GM18858 (cell line): ENCODE data around the gene TWIST2.

ENCODE experiments used
- ATAC-seq: cut with Tn5 transposase; IDR thresholded peaks from one replicate; pipeline ENCODE4 v1.9.1; 2021; ENCODE audit not compliant: unreplicated experiment

Gene TWIST2

DNA sequence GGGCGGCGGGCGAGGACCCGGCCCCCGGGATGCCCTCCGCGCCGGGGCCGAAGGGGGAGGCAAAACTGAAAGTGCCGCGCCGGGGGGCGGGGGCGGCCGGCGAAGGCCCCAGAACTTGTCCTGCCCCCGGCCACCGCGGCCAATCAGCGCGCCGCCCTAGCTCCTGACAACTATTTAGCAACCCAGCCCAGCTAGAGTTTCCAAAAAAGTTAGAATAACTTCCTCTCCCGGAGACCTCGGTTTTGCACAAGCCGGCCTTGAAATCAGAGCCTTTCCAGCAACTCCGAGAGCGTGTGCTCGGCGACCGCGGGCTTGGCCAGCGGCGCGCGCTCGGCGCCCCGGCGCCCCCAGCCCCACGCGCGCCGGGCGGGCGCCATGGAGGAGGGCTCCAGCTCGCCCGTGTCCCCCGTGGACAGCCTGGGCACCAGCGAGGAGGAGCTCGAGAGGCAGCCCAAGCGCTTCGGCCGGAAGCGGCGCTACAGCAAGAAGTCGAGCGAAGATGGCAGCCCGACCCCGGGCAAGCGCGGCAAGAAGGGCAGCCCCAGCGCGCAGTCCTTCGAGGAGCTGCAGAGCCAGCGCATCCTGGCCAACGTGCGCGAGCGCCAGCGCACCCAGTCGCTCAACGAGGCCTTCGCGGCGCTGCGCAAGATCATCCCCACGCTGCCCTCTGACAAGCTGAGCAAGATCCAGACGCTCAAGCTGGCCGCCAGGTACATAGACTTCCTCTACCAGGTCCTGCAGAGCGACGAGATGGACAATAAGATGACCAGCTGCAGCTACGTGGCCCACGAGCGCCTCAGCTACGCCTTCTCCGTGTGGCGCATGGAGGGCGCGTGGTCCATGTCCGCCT, at the start of gene TWIST2:
TSS of gene TWIST2 (plus strand) at position 245 of the 850 bp plus-strand sequence. CDS start at position 376, 131 bp downstream.
- no peak for ATAC-seq

DNA sequence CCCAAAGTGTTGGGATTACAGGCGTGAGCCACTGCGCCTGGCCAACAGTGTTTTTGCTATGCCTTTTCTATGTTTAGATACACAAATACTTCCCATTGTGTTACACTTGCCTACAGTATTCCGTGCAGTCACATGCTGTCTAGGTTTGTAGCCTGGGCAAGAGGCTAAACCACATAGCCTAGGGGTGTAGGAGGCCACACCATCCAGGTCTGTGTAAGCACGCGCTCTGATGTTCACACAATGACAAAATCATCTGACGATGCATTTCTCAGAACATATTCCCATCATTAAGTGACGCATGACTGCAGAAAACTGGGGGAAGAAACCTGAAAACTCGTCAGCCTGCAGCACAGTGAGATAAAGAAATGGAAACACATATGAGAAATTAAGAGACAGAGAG, 46.1 kb upstream of the TWIST2 start:
- no peak for ATAC-seq

DNA sequence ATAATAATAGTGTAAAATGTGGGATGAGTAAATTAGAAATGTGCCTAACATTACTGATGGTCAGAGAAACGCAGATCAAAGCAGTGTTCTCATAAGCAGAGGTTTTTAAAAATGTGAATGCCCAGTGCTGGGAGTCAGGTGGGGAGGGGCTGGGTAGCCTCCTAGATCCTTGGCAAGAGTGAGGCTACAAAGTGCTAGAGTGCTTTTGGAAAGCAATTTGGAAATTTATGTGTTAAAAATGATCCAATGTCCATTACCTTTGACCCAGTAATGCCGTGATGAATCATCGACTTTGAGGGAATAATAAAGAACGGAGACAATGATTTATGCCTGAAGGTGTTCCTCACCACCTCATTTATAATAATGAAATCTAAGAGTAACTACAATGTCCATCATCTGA, 44.9 kb upstream of the TWIST2 start:
- ATAC-seq: no peak

DNA sequence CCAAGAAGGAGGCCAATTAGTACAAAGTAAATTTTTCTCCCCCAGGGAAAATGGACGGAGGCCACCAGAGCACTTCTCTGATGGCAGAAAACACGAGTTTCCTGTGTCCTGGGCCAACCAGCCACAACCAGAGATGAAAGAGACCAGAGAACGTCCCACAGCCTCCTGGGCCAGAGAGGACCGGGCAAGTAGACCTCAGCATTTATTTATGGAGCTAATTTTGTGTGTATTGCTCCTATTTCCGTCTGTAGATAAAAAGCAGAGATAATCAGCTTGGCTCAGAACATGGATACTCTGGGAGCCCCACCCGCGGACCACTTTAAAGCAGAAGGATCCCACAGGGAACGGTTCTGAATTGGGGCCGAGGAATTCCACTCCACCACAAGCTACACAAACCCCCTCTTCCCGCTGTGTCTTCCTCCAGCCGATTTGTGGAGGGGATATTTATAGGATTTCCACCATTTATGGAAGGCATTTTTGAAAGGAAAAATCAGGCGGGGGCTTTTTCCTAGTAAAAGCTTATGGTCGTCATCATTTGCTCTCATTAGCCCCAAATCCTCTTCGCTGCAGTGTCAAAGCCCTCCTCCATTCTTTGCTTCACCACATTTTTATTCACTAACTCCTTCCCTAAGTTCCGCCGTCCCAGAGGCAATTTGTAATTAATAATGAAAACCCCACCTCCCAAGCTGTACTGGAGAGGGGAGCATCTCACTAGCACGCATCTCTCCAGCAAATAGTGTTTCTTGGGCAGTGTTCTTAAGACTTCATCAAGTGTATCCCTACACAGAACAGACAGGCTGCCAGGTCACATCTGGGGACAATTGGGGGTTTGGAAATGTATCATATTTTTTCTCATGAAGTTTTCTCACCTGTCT, 43.7 kb upstream of the TWIST2 start:
- ATAC-seq: no peak

DNA sequence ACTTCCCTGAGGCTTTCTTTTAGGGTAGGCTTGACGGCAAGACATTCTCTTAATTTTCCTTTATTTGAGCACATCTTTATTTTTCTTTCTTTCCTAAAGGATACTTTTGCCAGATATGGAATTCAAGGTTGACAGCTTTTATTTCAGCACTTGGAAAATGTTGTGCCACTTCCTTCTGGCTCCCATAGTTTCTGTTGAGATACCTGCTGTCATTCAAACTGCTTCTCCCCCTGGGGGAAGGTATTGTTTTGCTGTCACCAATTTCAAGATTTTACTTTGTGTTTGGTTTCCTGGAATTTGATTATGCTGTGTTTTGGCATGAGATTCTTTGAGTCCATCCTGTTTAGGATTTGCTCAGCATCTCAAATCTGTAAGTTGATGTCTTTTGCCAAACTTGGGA, 39.1 kb upstream of the TWIST2 start:
- no peak for ATAC-seq

DNA sequence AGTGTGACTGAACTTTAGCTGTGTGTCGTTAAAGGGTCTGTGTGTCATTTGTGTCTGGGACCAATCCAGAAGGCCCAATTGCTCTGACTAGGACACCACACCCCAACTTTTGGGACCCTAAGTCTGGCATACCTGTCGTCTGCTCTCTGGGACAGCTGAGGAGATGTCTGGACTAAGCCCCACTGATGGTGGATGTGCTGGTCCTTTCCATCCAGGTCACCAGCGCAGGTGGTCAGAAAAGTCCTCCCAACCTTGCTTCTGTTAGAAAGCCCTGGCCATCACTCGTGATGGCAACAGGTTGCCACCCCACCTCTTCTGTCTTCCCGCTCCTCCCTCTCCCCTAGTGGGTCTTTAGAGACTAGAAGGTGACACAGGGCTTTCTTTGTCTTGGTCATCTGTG, 37.6 kb upstream of the TWIST2 start:
- no peak for ATAC-seq

DNA sequence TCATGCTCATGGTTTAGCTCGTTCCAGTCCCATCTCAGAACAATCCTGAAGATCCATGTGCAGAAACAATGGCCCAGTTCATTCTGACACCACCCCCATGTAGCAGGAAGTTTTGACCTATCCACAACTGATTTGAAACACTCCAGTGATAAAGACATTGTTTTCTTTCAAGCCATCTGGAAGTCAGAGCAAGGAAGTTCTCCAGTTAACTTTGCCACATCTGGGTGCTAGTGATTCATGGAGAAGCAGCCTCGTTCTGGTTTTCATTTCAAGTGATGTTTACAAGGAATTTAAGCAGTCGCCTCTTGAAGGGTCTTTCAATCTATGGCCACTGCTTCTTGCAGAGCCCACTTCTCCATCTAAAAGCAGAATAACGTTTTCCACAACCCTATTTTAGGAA, 36.6 kb upstream of the TWIST2 start:
- ATAC-seq: no peak

DNA sequence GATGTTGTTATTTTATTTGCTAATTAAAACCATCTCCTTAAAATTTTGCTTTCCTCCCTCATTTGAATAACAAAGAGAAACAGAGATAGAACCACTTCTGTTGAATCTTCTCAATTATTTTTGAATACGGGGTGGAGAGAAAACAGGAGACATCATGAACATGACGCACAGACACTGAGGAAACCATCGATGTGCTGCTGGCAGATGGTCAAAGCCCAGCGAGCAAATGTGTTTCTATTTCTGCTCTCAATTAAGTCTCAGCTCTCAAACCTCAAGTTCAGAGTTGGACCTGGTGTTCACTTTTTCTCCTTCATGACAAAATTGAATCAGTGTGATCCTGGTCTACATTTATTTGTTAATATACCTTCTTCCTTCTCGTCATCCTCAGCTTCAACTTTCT, 36.1 kb upstream of the TWIST2 start:
- no peak for ATAC-seq

DNA sequence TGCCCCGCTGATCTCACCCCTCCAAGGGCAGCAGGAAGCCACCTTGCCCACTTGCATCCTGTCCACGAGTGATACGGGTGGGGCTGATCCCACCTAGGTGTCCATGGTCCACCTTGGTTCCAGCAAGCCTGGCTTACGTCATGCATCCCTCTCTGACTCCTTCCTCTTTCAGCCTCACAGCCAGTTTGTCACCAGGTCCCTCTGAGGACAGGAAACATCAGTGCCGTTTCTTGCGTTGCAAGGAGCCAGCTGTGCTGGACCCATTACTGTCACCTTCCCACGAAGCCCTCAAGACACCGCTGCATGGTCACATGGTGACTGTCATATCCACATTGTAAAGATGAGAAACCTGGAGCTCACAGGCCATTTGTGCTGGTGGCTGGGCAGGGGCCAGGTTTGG, 34.8 kb upstream of the TWIST2 start:
- ATAC-seq: no peak

DNA sequence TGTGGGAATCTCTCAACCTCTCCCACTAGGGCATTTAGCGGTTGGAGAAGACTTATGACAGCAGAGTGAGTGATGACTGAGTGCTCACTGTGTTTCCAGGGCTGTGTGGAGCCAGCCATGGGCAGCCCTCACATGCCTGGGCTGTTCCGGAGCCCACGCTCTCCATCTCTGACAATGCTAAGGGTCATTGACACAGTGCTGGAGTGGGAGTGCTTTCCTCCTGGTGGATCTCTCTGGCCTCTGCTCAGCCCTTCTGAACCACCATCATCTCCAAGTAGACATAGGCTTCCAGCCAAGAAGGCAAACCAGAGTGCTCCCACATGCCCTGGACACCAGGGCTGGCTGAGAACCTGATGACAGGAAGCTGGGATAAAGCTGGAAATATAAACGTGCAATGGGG, 33.1 kb upstream of the TWIST2 start:
- no peak for ATAC-seq

DNA sequence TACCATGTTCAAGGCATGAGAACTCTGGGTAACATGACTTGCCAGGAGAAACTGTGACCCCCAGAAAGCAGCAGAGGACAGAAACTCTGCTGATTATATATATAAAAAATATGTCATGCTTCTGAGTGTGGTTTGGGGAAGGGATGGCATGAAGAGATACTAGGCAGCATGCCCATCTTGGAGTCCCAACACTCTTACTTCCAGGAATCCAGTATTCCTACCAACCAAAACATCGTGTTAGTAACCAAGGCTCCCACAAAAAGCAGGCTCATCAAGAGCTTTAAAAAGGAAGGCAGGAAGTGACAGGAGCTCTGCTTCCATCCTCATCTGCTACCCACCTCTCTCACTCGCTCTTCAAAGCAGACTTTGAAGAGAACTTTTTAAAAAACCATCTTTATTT, 31.6 kb upstream of the TWIST2 start:
- no peak for ATAC-seq

DNA sequence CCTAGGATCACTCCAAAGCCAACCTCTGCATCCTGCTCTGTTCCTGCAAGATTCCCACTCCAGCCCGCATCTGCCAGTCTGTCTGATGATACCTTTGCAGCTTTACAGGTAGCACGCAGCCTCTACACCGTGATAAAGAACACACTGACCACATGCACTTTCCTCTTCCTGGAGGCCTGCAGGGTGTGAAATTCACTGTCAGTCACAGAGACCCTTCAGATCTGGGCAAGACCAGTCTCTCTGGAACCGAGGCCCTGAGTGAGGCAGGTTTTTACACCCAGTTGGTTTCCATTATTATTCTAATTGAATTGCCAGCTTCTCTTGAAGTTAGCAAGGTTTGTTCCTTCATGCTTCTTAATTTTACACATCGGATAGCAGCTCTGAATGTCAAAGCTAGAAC, 30.5 kb upstream of the TWIST2 start:
- ATAC-seq: no peak

DNA sequence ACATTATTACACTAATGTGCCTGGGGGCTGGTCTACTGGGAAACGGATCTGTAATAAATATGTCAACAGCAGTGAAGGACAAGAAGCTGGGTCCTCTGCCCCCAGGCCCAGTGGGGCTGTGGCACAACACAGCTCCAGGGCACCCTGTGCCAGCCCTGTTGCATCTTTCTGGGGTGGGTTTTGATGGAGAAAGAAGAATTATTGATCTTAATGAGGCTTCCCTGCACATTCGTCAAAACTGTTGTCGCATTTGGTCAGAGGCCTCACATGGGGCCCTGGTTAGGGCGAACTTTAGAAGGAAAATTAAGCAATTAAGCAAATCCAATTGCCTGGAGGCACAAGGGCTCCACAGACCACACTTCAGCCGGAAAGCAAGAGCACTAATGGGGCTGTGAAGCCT, 30.0 kb upstream of the TWIST2 start:
- ATAC-seq: no peak

DNA sequence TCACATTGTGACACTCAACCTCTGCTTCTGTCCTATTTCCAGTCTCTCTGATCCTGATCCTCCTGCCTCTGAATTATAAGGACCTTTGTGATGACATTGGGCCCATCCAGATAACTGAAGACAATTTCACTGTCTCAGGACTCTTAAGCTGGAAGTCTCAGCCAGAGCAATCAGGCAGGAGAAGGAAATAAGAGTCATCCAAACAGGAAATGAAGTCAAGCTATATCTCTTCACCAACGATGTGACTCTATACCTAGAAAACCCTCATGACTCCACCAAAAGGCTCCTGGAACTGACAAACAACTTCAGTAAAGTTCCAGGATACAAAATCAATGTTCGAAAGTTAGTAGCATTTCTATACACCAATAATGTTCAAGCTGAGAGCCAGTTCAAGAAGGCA, 29.3 kb upstream of the TWIST2 start:
- no peak for ATAC-seq

DNA sequence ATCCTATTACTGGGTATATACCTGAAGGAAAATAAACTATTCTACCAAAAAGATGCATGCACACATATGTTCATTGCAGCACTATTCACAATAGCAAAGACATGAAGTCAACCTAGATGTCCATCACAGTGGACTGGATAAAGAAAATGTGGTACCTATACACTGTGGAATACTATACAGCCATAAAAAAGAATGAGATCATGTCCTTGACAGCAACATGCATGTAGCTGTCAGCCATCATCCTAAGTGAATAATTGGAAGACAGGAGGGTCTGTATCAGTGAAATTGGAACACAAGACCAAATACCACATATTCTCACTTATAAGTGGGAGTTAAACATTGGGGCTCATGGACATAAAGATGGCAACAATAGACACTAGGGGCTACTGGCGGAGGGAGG, 27.7 kb upstream of the TWIST2 start:
- no peak for ATAC-seq

DNA sequence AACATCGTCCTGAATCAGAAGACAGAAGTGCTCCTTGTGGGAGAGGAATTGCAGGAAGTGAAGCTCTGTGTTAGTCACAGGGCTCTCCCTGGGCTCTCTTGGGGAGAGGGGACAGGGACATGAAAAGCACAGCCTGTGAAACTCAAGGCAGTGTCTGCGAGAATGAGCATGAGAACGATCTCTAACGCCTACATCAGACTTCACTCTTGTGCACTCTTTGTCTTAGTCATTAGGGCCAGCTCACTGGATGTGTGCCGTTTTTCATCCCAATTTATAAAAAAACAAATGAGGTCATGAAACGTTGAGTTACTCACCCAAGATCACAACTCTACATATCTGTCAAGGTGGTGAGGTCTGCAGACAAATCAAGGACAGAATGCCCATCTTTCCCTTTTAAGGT, 27.0 kb upstream of the TWIST2 start:
- no peak for ATAC-seq

DNA sequence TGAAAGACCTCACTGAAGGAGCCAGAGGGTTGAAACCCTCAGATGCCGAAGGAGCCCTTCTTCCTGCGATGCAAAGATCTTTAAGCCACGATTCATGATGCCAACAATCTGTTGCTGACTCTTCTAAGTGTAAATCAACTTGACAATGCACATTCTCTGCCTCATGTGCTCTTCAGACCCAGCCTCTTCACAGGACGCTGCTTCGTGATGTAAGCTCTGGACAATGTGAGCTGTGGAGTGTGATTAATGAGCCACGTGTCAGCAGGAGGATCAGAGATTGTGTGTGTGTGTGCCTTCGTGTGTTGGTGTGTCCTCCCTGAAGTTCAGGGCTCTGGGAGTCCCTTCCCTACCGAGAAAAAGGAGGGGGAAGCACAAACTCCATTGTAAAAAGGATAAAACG, 26.5 kb upstream of the TWIST2 start:
- no peak for ATAC-seq

DNA sequence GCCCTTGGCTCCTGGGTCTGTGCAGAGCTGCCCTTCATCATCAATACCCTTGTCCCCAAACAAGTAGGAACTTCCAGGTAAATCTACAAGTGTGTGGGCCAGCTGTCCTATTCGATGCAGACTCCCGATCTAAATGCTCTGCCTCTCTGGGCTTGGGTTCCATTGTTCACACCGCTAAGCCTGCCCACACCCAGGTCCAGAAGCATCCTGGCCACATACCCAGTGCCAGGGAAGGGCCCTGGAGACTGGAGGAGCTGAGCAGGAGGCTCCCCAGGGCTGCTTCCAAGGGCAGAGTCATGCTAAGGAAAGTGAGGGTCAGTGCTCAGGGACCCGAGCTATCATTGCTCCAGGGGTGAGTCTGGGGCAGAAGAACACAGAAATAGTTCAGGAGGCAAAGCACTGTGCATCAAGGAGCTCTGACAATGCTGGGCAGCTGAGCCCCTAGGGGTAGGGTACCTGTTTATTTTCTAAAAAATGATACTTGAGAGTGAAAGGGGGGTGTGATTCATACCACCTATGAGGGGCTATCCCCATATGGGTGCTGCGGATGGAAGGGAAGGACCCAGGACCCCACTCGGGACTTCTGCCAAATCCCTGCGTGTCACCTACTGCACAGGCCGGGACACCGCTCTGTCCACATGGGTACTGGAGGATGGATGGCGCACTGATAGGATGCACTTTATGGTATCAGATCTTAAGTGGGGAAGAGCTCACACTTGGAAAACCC, 25.8 kb upstream of the TWIST2 start:
- no peak for ATAC-seq

DNA sequence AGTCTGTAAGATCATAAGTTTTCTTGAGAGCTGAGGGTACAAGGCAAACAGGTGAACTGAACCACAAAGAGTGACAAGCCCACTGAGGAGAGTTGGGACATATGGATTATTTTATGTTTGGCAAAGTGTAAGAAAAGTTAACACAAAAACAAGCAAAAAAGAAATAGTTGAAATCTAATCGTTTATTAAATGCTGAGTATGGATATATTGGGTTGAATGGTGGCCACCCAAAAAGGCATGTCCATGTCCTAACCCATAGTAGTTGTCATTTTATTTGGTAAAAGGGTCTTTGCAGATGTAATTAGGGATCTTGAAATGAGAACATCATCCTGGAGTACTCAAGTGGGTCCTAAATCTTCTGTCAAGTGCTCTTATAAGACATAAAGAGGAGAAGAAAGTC, 24.9 kb upstream of the TWIST2 start:
- ATAC-seq: no peak

DNA sequence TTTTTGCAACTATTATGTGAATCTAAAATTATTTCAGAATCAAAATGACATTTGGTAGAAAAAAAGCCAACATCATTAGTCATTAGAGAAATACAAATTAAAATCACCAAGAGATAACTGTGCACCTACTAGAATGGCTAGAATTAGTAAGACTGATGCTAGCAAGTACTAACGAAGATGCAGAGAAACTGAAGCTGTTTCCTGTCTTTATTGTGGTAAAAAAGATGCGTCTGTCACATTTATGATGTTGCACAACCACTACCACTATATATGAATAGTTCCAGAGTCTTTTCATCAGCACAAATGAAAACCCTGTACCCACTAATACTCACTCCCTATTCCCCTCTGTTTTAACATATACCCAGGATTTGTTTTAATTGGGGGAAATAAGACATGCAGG, 16.7 kb upstream of the TWIST2 start:
- ATAC-seq: no peak

DNA sequence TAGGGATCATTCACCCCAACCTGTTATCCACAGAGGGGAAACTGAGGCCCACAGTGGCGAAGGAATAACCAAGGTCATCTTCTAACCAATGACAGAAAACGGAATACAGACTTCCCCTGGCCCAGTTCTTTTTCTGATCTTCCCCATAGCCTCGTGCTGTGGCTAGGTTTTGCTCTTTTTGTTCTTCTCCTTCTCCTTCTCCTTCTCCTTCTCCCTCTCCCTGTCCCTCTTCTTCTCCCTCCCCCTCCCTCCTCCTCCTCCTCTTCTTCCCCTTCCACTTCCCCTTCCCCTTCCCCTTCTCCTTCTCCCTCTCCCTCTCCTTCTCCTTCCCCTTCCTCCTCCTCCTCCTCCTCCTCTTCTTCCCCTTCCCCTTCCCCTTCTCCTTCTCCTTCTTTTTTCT, 12.9 kb upstream of the TWIST2 start:
- ATAC-seq: no peak
